Medulla oblongata (tissue), 1 donor: ENCODE data around the gene TMEM54.

Source experiments
- DNase-seq: peaks from one replicate; pipeline ENCODE4 v3.0.0-alpha.2; 2015; ENCODE audit errors: extremely low spot score

TMEM54 gene

DNA sequence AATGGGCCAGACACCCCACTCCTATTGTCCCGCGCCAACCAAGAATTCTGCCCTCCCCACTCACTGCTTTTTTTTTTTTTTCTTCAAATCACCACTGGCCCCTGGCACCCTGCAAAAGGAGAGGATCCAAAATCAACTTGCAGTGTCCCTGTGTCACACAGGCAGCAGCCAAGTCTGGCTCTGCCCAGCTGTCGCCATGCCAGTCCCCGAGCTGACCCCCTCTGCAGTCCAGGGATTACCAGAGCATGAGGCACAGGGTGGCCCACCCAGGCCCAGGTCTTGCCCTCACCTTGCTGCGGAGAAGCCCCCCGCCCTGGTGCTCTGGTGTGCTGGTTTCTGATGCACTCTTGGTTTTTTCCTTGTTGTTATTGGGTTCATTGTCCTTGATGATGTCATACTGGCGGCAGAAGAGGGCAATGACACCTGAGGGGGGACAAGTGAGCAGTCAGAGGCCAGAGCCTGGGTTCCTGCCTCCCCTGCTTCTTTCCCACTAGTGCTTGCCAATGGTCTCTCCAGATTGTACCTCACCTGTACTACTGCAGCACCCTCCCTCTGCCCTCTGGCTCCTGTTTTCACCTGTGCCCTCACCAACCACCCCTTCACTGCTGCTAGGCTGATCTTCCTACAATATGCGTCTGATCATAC lies 36.7 kb downstream of the TMEM54 start:
- no peak for DNase-seq

GRCh38 chr1:32863881-32864245 lies 37.3 kb downstream of the TMEM54 start:
- DNase-seq = no peak

- DNase-seq = no peak
Observed at GRCh38 chr1:32863218-32863880, 37.8 kb downstream of the TMEM54 start.

DNA sequence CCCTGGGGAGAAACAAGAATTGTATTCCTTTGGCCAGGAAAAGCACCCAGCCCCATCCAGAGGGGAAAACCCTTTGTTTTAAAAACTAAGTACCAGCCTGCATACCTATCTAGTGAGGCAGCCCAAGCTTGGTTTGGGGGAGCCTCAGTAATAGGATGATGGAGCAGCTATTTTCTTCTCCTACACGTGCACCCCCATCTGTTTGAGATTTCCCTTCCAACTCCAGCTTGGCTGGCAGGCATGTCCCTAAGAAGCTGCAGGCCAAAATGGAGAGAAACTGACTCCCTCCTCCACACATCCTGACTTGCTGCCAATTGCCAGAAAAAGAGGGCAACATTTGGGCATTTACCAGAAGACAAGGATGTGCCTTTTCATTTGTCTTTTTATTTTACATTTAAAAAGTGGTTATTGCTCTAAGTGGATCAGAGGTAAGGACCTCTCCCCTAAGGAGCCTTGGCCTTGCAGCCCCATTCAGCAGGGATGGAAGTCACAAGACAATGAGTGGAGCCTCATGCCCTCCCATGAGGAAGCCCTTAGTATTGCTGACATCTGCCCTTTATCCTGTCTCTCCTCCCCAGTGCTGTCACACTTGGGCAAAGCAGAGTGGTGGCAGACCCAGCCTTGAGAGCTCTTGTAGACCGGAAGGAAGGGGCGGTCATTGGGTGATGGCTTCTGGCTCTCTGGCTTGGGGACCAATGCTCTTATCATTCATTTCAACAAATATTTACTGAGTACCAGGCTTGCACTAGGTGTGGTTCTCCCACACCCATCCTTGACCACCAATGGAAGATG lies 39.1 kb downstream of the TMEM54 start:
- DNase-seq = peak; percentile 33

DNA sequence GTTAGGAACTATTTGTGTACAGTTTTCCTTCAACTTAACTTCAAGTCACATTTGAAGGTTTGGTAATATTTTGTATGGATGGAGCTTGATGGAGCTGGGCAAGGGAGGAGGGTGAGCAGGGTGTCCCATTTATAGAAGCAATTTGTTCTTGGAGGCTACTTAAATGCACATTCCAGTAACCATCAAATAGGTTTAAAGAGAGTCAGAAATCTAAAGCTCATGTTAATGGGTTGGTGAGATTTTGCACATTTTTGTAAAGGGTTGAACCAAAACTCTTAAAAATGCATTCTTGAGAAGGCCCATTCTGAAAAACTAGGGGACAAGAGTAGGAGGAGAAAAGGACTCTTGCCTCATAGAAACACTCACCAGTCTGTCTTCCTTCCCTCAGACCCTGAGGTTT lies 40.6 kb downstream of the TMEM54 start:
- no peak for DNase-seq

- DNase-seq = no peak
Observed at GRCh38 chr1:32859915-32860314, 41.3 kb downstream of the TMEM54 start.

GRCh38 chr1:32858791-32859190 lies 42.4 kb downstream of the TMEM54 start:
- DNase-seq = no peak

- DNase-seq = no peak
Observed at GRCh38 chr1:32858136-32858535, 43.1 kb downstream of the TMEM54 start.

GRCh38 chr1:32855861-32856617 lies 45.1 kb downstream of the TMEM54 start:
- no peak for DNase-seq

GRCh38 chr1:32848354-32849063 lies 52.7 kb downstream of the TMEM54 start:
- DNase-seq = no peak
